ENCODE measurements around the gene DLL4. TPM values are rescaled to one million over a fixed set of nuclear protein-coding genes. Genes with fewer than 3 reads are reported as not detected.

DLL4 gene
- total RNA-seq, 1 experiment from 2014 or later: 1.5 TPM

DNA sequence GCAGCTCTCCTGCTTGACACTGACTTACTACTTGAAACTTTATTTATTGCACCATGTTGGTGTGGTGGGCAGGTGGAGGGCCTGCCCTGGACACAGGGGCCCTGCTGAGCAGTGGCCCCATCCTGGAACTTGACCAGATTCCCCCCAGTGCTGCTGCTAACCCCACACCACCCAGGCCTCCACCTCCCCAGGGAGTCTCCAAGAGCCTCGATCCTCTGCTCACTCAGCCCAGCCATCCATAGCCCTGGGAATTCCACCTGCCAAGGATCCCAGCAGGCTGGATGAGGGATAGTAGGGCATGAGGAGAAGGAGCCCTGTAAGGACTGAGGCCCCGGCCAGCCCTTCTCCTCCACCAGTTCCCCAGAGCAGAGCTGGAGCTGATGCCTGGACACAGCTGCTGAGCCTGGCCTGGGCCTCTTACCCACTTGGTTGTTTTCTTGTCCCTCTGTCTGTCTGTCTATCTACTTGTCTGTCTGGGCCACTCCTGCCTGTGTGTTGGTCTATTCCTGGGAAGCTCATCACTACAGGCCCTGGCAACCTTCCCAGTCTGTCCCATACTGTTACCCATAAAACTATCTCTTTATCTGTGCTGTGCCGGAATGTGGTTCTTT lies 26.9 kb downstream of the DLL4 start:
- intact Hi-C loops (cut with micrococcal nuclease): no loop called here
- POLR2A ChIA-PET: interaction anchor here (0.8 to 1.6 kb wide), 2 partner anchors 11 to 20 kb away, joined by 3 to 4 read pairs; no protein-coding TSS in a partner anchor

More for the DNA sequence above, 26.9 kb downstream of the DLL4 start:
- ChIA-PET CTCF (interaction anchor here (2.5 kb wide), 1 partner anchor 15 kb away, joined by 6 read pairs; no protein-coding TSS in a partner anchor), RAD21 (ENCODE audit: low non-redundant PET in 1 of 2, low total read pairs in 2 of 2, uncharacterized antibody in 2 of 2, unreplicated experiment in 2 of 2) (no interaction called here)
- TF ChIP-seq SRF (IDR thresholded peaks at IDR 0.05; ENCODE audit: low read depth) (no peak), SP1 (IDR thresholded peaks at IDR 0.05; ENCODE audit: low read depth) (no peak), POLR2AphosphoS5 (IDR thresholded peaks at IDR 0.05; ENCODE audit: low read depth, low read length) (0 out of 2 replicates have a peak, but pooled peaks have one; percentile 7), MAX (IDR thresholded peaks at IDR 0.05) (no peak), CTCF (IDR thresholded peaks at IDR 0.05 in 2 of 3, conservative IDR thresholded peaks at IDR 0.05 in 1 of 3; ENCODE audit: borderline replicate concordance in 1 of 3, insufficient read depth in 1 of 3, low read depth in 2 of 3, low read length in 2 of 3) (no peak), FOSL1 (IDR thresholded peaks at IDR 0.05; ENCODE audit: low read depth) (no peak), ZFX (IDR thresholded peaks at IDR 0.05) (no peak), ZNF274 (IDR thresholded peaks at IDR 0.05; ENCODE audit: low read depth, low read length) (no peak)
- H3K79me2 ChIP-seq (ENCODE audit: insufficient read depth, low read length): no peaks in the 10 kb centered on the region
- DNase-seq (ENCODE audit: low read depth, low spot score): no peak
- no peak for ATAC-seq
- no peak overlapping the region for H3K4me3 ChIP-seq (replicated peaks in 1 of 2; ENCODE audit: low read depth in 1 of 2, low read length in 2 of 2)
- H4K20me1 ChIP-seq (ENCODE audit: insufficient read depth): no peaks in the 10 kb centered on the region
- no peaks in the 10 kb centered on the region for H3K9me2 ChIP-seq (ENCODE audit: insufficient read depth)
- no TSS peak for BruUV-seq (replicated peaks)
- no peaks in the 10 kb centered on the region for H3K27me3 ChIP-seq (ENCODE audit: insufficient read depth, low read length)
- peaks cover 17 to 33% of the 10 kb centered on the region in 2 experiments for H3K4me1 ChIP-seq (ENCODE audit: control insufficient read depth in 1 of 2, insufficient read depth in 2 of 2, low read length in 2 of 2)
- H2AFZ ChIP-seq (ENCODE audit: low read depth, low read length, poor library complexity, severe bottlenecking): no peak overlapping the region
- H3K9me3 ChIP-seq (ENCODE audit: control insufficient read depth in 1 of 2, insufficient read depth in 1 of 2, low read depth in 1 of 2, low read length in 2 of 2): no peaks in the 10 kb centered on the region
- no peak overlapping the region for H3K9ac ChIP-seq (ENCODE audit: low read length)
- no peak overlapping the region for H3K27ac ChIP-seq (ENCODE audit: low read depth, low read length)
- H3K4me2 ChIP-seq (ENCODE audit: low read length): no peak overlapping the region
- H3K36me3 ChIP-seq (ENCODE audit: control insufficient read depth in 1 of 2, insufficient read depth in 2 of 2, low read length in 2 of 2): no peaks in the 10 kb centered on the region

All from HCT116 (cell line).